GOT3 (cell line): ENCODE data around the gene HMGB4.

ENCODE experiments used
- DNase-seq: peaks from one replicate; lab custom pipeline; 2025; ENCODE audit warnings: mixed read lengths; lab: John Stamatoyannopoulos, UW

HMGB4 gene

GRCh38 chr1:33848205-33848937, 15.5 kb upstream of the HMGB4 start:
- DNase-seq: no peak

GRCh38 chr1:33849211-33849610, 14.7 kb upstream of the HMGB4 start:
- DNase-seq: no peak

- no peak for DNase-seq
These were observed 13.4 kb upstream of the HMGB4 start for GRCh38 chr1:33850481-33850880.

- DNase-seq: no peak
These were observed 11.2 kb upstream of the HMGB4 start for GRCh38 chr1:33852711-33853110.

GRCh38 chr1:33853431-33853830, 10.4 kb upstream of the HMGB4 start:
- DNase-seq: no peak

GRCh38 chr1:33854091-33854490, 9.8 kb upstream of the HMGB4 start:
- DNase-seq: no peak

- no peak for DNase-seq
These were observed 3.2 kb upstream of the HMGB4 start for GRCh38 chr1:33860671-33861070.

- no peak for DNase-seq
These were observed 846 bp downstream of the HMGB4 start for GRCh38 chr1:33864460-33865389.

- DNase-seq: no peak
These were observed 2.4 kb downstream of the HMGB4 start for GRCh38 chr1:33866281-33866680.

- no peak for DNase-seq
These were observed 3.8 kb downstream of the HMGB4 start for GRCh38 chr1:33867684-33868083.

- no peak for DNase-seq
These were observed 8.4 kb downstream of the HMGB4 start for GRCh38 chr1:33872275-33872674.

- no peak for DNase-seq
These were observed 8.8 kb downstream of the HMGB4 start for GRCh38 chr1:33872683-33873082.

- no peak for DNase-seq
These were observed 10.8 kb downstream of the HMGB4 start for GRCh38 chr1:33874636-33875035.

- DNase-seq: no peak
These were observed 12.0 kb downstream of the HMGB4 start for GRCh38 chr1:33875862-33876261.

GRCh38 chr1:33876970-33877650, 13.2 kb downstream of the HMGB4 start:
- no peak for DNase-seq

- no peak for DNase-seq
These were observed 14.5 kb downstream of the HMGB4 start for GRCh38 chr1:33878392-33878791.

- DNase-seq: no peak
These were observed 16.4 kb downstream of the HMGB4 start for GRCh38 chr1:33880305-33880704.

GRCh38 chr1:33886496-33886895, 22.6 kb downstream of the HMGB4 start:
- no peak for DNase-seq

- no peak for DNase-seq
These were observed 29.4 kb downstream of the HMGB4 start for GRCh38 chr1:33893147-33893830.

GRCh38 chr1:33895396-33895795, 31.5 kb downstream of the HMGB4 start:
- DNase-seq: no peak

GRCh38 chr1:33895976-33896375, 32.1 kb downstream of the HMGB4 start:
- DNase-seq: no peak
